ENCODE results near the gene SUMF2. TPM values are rescaled to one million over a fixed set of nuclear protein-coding genes. Genes with fewer than 3 reads are reported as not detected.
"Not testable (repeated sequence)": the region's sequence is repeated elsewhere in the genome, so short reads cannot be mapped to it uniquely, and the experiment has no call there.

The SUMF2 gene
- total RNA-seq, 1 donor from 2014 or later, result 103 TPM

GRCh38 chr7:56087445-56087844 is 23.4 kb downstream of the SUMF2 start:
- no peak for TF ChIP-seq CTCF (IDR thresholded peaks at IDR 0.05)
- H3K27me3 Mint-ChIP-seq, result no peaks in the 10 kb centered on the region
- no peak for ATAC-seq (ENCODE audit: low read depth)
- no peak for DNase-seq
- H3K4me1 Mint-ChIP-seq, result no peaks in the 10 kb centered on the region
- intact Hi-C loops (cut with micrococcal nuclease), result no loop called here
- peaks cover 23% of the 10 kb centered on the region for H3K36me3 Mint-ChIP-seq (ENCODE audit: low read depth)
- H3K9me3 Mint-ChIP-seq, result no peaks in the 10 kb centered on the region
- ChIA-PET POLR2A (no interaction called here), CTCF (no interaction called here)
- no peak overlapping the region for H3K27ac Mint-ChIP-seq
- H3K4me3 Mint-ChIP-seq, result no peak overlapping the region

GRCh38 chr7:56091591-56091990 is 27.5 kb downstream of the SUMF2 start:
- intact Hi-C loops (cut with micrococcal nuclease), result no loop called here
- ChIA-PET CTCF (no interaction called here), POLR2A (interaction anchor here (1.0 to 1.3 kb wide), 2 partner anchors 15 to 40 kb away, joined by 3 read pairs; partner anchors contain the start of genes CCT6A, CHCHD2 and PSPH)
- ATAC-seq (ENCODE audit: low read depth) (no peak), DNase-seq (no peak)
- Mint-ChIP-seq H3K9me3 (no peaks in the 10 kb centered on the region), H3K27me3 (no peaks in the 10 kb centered on the region), H3K4me1 (no peaks in the 10 kb centered on the region), H3K4me3 (no peak overlapping the region), H3K27ac (peak overlapping the region; percentile 18), H3K36me3 (ENCODE audit: low read depth) (peaks cover 14% of the 10 kb centered on the region)
- no peak for TF ChIP-seq CTCF (IDR thresholded peaks at IDR 0.05)

- H3K4me1 Mint-ChIP-seq; DNase-seq; ATAC-seq (ENCODE audit: low read depth); intact Hi-C loops (cut with micrococcal nuclease); H3K27me3 Mint-ChIP-seq; CTCF ChIA-PET; H3K9me3 Mint-ChIP-seq; H3K4me3 Mint-ChIP-seq; H3K27ac Mint-ChIP-seq: not testable (repeated sequence)
- H3K36me3 Mint-ChIP-seq (ENCODE audit: low read depth), result peaks cover 14% of the 10 kb centered on the region
- POLR2A ChIA-PET, result interaction anchor here (0.6 to 1.0 kb wide), 2 partner anchors 14 to 17 kb away, joined by 3 read pairs; partner anchors contain the start of gene CHCHD2
Observed at GRCh38 chr7:56092388-56092787, 28.3 kb downstream of the SUMF2 start.

GRCh38 chr7:56092789-56093531 is 28.9 kb downstream of the SUMF2 start, which contains the start of gene PHKG1:
PHKG1 (minus strand) TSS chr7:56092952; CDS start chr7:56088941, 4,011 bp downstream.
- POLR2A ChIA-PET, result interaction anchor here (0.6 kb wide), 1 partner anchor 17 kb away, joined by 3 read pairs; no protein-coding TSS in a partner anchor
- H3K9me3 Mint-ChIP-seq, result no peaks in the 10 kb centered on the region
- no peak for DNase-seq
- no peaks in the 10 kb centered on the region for H3K4me1 Mint-ChIP-seq
- TF ChIP-seq CTCF (IDR thresholded peaks at IDR 0.05), result no peak
- ATAC-seq (ENCODE audit: low read depth), result no peak
- CTCF ChIA-PET, result no interaction called here
- H3K27me3 Mint-ChIP-seq, result no peaks in the 10 kb centered on the region
- peak within 1 kb of the TSS; percentile 18 for H3K27ac Mint-ChIP-seq
- intact Hi-C loops (cut with micrococcal nuclease), result no loop called here
- peaks cover 14% of the 10 kb centered on the region for H3K36me3 Mint-ChIP-seq (ENCODE audit: low read depth)
- no peak within 1 kb of the TSS for H3K4me3 Mint-ChIP-seq

GRCh38 chr7:56097700-56098099 is 33.6 kb downstream of the SUMF2 start:
- ChIA-PET CTCF (no interaction called here), POLR2A (no interaction called here)
- H3K9me3 Mint-ChIP-seq, result no peaks in the 10 kb centered on the region
- no peak overlapping the region for H3K27ac Mint-ChIP-seq
- no peaks in the 10 kb centered on the region for H3K27me3 Mint-ChIP-seq
- no peaks in the 10 kb centered on the region for H3K4me1 Mint-ChIP-seq
- no peak for DNase-seq
- no peak for ATAC-seq (ENCODE audit: low read depth)
- intact Hi-C loops (cut with micrococcal nuclease), result no loop called here
- TF ChIP-seq CTCF (IDR thresholded peaks at IDR 0.05), result no peak
- H3K36me3 Mint-ChIP-seq (ENCODE audit: low read depth), result peaks cover 42% of the 10 kb centered on the region
- no peak overlapping the region for H3K4me3 Mint-ChIP-seq

GRCh38 chr7:56098187-56099008 is 34.3 kb downstream of the SUMF2 start:
- DNase-seq; intact Hi-C loops (cut with micrococcal nuclease); H3K27me3 Mint-ChIP-seq; CTCF ChIA-PET; ATAC-seq (ENCODE audit: low read depth); H3K9me3 Mint-ChIP-seq; H3K4me3 Mint-ChIP-seq; H3K27ac Mint-ChIP-seq; H3K4me1 Mint-ChIP-seq: not testable (repeated sequence)
- H3K36me3 Mint-ChIP-seq (ENCODE audit: low read depth), result peaks cover 45% of the 10 kb centered on the region
- POLR2A ChIA-PET, result interaction anchor here (0.6 kb wide), 1 partner anchor 33 kb away, joined by 5 read pairs; no protein-coding TSS in a partner anchor
